ENCODE results near the gene CERK.
"Not testable (repeated sequence)": the region's sequence is repeated elsewhere in the genome, so short reads cannot be mapped to it uniquely, and the experiment has no call there.

The CERK gene

DNA sequence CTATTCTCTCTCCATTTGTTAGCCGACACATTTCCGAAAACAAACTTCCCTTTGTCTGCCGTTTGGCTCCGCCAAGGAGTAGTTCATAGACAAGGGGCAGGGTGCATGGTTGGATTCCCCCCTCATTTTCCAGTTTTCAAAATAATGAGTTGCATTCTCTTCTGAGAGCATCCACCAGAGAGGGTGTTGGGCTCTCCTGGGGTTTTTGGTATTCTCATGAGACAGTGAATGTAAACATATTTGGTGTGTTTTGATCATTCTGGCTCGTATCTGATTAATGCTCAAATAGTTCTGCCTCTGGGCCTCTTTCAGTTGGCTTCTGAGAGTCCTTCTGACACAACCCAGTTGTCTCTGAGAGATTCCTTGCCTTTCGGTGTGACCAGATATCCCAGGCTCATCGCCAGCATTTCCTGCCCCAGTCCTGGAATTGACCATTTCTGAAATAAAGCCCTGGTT, 96.2 kb downstream of the CERK start:
- no peak for DNase-seq

DNA sequence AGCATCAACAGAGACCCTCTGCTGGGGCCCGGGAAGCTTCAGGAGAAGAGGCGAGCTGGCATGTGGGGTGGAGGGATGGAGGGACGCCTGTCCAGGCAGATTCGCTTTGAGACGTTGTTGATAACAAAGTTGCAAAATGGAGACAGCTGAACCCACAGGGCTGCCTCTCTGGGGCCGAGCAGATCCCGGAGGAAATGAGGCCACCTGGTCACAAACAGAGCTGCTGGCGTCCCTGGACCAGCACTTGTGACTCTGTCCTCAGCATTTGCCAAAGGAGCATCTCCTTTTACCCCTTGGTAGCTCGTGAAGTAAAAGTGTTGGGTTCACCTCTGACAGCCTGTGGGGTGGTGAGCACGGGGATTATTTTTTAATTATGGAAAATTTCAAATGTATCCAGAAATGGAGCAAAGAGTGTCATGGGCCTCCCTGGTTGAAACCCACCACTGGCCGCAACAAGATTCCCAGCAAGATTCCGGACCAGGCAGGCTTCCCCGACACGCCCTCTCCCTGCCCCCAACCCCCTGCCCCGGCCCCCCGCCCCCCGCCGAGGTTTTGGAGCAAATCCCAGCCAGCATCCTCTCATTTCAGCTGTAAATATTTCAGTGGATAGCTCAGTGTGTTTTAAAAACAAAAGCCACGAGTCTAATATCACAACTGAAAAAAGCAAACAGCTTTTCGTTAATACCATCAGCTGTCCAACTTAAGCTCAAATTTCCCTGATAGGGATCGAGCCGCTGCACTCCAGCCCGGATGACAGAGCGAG, 97.6 kb downstream of the CERK start:
- no peak for DNase-seq

DNA sequence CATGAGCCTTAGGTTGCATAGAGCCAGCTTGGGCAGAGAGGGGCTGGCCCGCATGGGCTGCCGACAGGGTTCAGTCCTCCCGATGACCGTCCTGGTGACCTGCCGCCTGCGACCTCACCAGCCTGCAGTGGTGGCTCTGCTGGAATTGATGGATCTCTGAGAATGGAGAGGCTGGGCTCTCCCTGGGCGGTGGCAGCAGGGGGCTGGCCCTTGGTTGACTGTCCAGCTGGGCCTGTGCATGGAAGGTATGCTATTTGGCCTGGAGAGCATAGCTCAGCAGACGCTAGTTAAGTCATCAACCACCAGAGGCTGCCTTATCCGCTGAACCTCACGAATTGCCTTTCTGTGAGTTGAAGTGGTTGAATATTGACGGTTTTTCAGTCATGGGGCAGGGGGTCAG, 98.2 kb downstream of the CERK start:
- DNase-seq, result no peak

DNA sequence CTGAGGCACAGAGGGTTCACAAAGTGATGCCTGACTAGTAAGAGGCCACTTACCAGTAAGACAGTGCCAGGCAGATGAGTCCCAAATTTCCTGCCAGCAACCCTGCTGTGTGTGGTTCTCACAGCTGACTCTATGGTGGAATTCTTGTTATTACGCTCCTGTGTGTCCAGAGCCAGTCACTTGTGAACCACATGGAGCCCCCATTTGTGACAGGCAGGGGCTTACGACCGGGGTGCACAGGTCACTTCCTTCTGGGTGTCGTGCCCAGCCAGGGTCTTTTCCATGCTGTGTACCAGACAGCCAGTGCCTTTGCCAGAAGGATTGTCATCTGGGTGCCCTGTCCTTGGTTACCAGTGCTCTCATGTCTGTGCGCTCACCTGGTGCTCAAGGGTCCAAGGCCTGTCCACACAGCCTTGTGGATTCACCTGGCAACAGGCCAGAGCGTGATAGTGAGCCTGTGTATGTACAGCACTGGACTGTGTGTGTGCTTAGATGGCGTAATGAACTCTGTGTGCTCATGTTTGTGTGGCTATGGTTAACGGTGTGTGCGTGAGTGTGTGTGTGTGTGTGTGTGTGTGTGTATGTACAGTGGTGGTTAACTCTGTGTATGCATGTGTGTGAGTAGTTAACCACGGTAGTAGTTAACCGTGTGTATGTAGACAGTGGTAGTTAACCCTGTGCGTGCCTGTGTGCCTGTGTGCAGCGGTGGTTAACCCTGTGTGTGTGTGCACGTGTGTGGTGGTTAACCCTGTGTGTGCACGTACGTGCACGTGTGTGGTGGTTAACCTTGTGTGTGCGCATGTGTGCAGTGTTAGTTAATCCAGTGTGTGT, 99.2 kb downstream of the CERK start:
- DNase-seq, result no peak

DNA sequence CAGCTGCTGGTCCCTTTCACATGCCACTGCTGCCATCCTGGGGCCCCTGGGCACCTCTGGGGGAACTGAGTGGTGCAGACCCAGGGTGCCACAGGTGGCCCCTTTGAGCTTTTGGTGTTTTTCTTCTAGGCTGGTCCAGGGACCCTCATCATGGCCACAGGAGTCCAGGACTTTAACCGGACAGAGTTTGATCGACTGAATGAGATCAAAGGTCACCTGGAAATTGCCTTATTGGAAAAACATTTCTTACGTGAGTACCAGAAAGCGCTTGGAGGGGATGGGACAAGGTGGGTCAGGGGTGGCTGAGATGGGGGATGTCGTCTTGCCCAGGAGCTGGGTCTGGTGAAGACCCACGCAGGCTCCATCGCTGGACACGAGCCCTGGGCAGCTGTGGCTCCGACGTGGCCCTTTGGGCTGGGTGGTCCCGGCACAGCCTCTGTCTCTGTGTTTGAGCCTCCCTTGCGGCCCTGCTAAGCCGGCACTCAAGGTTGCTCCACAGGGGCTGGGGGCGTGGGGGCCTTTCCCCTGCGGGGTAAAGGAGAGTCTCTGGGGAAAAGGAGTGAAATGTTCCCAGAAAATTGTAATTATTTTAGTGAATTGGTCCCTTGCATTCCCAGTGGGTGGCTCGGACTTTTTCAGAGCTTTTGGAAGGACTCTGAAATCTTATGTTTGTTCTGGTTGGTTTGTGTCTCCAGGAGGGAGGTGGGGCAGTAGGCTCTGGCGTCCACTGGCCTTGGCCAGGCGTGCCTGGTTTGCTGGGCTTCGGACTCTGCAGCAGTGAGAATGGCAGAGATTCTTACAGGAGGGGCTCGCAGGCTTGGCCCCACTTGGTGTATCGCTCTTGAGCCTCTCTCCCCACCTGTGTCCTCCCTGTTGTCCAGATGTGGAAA, 100.1 kb downstream of the CERK start:
- DNase-seq, result no peak

DNA sequence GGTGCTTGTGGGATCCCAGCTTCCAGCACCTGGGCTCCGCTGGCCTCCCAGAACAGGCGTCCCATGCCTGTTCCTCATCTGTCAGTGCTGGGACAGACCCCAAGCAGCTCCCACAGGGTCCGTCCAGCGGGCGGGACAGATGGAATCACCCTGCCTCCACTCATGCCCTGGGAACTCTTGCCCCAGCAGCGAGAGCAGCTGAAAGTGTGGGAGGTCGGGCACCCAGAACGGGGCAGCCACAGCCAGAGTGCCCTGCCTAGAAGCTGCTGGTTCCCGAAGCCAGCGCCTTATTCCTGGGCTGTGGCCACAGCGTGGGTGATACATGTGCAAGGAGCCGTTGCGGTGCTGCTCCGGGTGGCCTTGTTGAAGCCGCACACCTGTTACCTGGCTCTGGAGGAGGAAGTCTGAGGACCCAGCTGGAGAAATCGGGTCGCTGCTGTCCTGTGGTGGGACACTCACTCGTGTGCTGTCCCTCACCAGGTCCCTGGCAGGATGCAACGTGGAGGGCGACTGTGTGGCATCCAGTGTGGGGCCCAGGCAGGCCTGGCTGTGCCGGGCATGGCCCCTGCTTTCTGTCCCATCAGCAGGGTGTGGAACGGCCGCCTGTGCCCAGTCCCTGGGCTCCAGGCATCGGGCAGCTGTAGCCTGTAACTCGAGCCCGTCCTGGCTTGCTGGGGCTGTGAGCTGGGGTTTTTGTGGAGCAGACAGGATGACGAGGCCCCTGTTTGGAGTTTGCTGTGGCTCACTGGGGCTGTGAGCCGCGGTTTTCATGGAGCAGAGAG, 101.6 kb downstream of the CERK start:
- DNase-seq, result no peak

DNA sequence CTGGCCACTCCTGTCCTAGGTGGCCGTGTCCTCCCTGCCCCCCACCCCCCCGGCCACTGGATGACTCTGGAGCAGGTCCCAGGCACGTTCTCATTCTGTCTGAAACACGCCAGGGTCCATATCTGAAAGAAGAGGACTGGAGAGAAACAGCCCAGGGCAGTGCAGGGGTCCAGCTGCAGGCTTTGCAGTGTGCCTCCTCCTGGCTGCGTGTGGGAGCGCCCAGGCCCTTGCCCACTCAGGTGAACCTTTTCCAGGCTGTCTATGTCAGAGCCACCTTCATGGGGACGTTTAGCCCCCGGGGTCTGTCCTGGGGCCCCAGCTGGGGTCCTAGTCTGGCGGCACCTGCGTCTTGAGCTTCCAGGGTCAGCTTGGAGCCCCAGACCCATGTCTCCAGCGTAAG, 102.3 kb downstream of the CERK start:
- DNase-seq, result no peak

DNA sequence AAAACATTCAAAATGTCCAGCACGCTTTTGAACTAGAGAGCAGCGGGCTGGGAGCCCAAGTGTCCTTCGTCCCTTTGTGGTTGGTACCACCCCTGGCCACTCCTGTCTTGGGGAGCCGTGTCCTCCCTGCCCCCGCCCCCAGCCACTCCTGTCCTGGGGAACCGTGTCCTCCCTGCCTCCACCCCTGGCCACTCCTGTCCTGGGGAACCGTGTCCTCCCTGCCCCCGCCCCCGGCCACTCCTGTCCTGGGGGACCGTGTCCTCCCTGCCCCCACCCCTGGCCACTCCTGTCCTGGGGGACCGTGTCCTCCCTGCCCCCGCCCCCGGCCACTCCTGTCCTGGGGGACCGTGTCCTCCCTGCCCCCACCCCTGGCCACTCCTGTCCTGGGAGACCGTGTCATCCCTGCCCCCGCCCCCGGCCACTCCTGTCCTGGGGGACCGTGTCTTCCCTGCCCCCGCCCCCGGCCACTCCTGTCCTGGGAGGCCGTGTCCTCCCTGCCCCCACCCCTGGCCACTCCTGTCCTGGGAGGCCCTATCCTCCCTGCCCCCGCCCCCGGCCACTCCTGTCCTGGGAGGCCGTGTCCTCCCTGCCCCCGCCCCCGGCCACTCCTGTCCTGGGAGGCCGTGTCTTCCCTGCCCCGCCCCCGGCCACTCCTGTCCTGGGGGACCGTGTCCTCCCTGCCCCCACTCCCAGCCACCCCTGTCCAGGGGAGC, 102.9 kb downstream of the CERK start:
- DNase-seq, result not testable (repeated sequence)
